NK-92 (cell line): Measurements from ENCODE around the gene GIMAP6.
"Not testable (repeated sequence)": the region's sequence is repeated elsewhere in the genome, so short reads cannot be mapped to it uniquely, and the experiment has no call there.

ENCODE experiments used
- DNase-seq: peaks from one replicate; lab custom pipeline; 2025; ENCODE audit not compliant: unreplicated experiment; lab: John Stamatoyannopoulos, UW

GIMAP6 gene

DNA sequence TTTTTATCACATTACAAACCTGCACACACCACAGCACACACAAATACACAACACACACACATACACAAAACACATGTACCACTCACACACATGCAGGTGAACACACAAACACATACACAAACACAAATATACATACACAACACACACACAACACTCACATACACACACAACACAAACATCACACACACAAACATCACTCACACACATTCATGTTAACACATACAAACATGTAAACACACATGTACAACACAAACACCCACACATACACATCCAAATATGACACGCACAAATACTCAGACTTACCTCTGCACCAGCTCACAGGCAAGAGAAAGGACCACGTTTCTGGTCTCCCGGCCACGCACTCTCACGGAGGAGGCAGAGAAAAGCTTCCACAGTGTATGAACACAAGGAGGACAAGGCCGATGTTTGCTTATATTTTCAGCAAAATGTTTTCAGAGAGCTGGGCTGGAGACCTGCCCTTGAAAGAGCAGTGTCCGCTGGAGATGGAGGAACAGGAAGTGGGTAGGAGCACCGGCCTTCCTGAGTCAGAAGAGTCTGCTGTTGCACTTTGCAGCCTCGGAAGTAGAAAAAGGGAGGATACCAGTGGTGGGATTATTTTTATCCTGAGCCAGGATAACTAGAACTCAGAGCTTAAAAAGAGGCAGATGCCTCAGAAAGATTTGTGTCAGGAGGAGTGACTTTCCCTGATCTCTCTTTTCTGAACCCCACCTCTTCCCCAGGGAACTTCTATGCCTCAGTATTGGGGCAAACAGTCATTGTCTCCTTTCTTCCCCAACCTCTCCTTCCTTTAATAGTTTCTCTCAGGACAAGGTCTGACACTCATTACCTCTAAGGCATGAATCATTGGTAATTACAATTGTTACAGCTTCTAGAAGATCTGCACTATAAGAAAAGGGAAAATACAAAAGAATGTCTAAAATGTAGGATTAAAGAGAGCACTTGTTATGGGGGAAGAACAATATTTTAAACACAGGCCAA, at the start of gene GIMAP6:
TSS of gene GIMAP6 (minus strand) at position 520 of the 999 bp plus-strand sequence. CDS start 2,243 bp downstream, outside the sequence.
- no peak for DNase-seq

DNA sequence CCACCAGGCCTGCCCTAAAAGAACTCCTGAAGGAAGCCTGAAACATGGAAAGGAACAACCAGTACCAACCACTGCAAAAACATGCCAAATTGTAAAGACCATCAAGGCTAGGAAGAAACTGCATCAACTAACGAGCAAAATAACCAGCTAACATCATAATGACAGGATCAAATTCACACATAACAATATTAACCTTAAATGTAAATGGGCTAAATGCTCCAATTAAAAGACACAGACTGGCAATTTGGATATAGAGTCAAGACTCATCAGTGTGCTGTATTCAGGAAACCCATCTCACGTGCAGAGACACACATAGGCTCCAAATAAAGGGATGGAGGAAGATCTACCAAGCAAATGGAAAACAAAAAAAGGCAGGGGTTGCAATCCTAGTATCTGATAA, 48.2 kb upstream of the GIMAP6 start:
- DNase-seq = not testable (repeated sequence)

- not testable (repeated sequence) for DNase-seq
Measured at GRCh38 chr7:150678601-150679000, 46.4 kb upstream of the GIMAP6 start.

GRCh38 chr7:150676854-150677253, 44.7 kb upstream of the GIMAP6 start:
- not testable (repeated sequence) for DNase-seq

DNA sequence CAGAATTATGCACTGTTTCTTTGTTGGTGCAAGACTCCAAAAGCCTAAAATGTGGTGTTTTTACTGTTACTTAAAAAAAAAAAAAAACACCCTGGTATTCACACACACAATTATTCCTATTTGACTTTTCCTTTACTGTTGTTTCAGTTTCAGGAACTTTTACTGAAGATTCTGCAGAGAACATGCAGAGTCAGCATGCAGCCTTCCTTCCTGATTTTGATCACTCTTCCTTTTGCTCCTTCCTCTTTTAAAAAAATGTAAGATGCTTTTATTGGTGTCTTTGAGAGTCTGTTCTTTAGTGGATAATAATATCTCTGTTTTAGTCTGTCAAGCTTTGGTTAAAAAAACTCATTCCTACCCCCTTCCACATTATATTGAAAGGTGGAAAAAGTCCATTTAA, 44.1 kb upstream of the GIMAP6 start:
- DNase-seq = not testable (repeated sequence)

DNA sequence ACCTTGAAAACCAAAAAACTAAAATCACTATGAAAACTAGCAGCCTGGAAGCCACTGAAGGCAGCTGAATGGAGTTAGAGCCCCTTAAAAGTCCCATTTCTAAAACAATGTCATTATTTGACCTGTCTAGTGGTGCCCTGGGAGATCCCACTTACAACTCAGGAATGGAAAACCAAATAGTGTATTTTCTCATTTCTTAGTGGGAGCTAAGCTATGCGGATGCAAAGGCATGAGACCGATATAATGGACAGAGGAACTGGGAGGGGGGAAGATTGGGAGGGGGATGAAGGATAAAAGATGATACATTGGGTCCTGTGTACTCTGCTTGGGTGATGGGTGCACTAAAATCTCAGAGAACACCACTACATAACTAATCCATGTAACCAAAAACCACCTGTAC, 43.5 kb upstream of the GIMAP6 start:
- no peak for DNase-seq

GRCh38 chr7:150671798-150672585, 39.8 kb upstream of the GIMAP6 start:
- not testable (repeated sequence) for DNase-seq

DNA sequence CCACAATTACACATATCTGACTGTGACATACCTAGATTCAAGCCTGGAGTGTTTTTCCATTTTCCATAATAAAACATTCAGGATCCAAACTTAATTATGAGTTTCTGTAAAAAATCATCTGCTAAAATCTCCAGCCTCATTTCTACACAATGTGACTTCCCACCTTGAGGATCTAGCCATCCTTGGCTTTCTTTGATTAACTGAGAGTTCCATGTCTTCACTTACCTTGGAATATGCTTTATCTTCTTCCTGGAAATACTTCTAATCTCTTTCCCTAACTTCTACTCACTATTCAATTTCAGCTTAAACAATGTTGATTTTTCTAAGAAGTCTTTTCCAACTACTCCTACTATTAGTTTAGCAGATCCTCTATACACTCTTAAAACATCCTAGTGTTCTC, 36.8 kb upstream of the GIMAP6 start:
- DNase-seq = no peak

DNA sequence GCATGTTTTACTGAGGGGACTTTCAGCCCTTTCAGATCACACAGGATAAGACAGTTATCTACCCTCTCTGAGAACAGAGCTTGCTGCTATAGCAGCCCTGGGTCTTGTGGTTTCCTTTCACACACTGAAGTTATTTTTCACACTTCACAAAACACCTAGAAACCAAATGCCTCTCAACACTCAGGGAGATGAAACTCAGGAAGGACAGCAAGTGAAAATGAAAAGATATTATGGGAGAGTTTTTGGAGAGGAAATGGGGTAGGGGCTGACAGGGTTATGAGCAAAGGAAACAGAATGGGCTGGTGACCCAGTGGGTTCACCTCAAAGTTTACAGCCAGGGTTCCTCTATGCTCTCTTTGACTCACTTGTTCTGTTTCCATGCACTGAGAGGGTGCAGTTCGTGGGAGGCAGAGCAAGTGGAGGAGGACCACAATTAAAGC, 36.3 kb upstream of the GIMAP6 start:
- DNase-seq = no peak

GRCh38 chr7:150666412-150666811, 34.2 kb upstream of the GIMAP6 start:
- DNase-seq = no peak

GRCh38 chr7:150665896-150666295, 33.7 kb upstream of the GIMAP6 start:
- no peak for DNase-seq

DNA sequence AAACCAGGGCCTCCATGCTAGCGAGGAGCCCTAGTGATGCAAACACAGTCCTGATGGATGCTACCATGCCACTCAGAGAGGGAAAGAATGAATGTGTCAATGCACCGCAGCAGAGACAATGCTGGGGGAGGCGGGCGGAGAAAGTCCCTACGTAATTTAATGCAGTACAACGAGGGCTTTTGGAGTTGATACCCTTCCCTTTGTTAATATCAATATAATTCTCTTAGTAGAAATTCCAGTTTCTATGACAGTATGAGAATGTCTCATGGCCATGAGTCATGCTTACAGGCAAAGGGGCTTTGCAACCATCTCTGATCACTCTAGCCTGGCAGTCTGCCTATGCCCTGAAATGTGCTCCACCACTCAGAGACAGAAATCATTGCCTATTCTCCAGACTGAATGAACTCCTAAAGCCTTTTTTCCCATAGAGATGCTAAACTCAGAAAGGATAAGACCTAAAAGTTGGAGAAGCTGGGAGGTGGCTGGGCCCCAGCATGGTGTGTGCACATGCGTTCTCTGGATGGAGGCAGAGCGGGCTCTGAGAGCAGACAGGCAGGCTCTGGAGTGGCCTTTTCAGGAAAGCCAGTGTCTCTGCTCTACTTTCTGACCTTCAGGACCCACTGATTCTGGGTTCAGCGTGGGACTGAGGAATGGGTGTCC, 33.0 kb upstream of the GIMAP6 start:
- DNase-seq = no peak

DNA sequence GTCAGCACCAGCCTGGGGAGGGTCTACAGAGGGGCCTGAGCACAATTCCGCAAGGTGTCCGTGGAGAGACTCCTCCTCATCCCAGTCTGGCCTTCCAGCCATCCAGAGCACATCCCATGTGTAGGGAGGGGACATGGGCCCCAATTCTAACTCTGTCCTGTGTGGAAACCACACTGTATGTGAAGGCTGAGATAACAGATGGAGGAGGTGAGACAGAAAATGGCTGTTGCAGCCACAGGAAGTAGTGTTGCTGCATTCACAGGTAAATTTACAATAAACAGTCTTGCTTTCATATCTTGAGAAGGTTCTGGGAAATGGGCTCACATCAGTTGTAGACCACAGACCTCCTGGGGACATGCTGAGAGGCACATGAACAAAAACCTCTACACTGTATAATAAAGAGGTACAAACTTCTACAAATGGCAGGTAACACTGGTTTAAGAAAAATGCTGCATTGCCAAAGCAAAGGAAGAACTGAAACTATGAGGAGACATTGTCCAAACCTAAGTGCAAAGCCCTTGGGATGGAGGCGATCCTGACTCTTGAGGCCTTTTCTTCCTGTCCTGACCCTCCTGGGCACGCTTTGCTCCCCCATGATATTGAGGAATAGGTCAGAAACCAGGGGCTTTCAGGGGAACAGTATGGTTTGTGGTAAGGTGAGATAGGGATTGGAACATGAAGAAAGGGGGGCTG, 31.8 kb upstream of the GIMAP6 start:
- DNase-seq = peak; percentile 11

DNA sequence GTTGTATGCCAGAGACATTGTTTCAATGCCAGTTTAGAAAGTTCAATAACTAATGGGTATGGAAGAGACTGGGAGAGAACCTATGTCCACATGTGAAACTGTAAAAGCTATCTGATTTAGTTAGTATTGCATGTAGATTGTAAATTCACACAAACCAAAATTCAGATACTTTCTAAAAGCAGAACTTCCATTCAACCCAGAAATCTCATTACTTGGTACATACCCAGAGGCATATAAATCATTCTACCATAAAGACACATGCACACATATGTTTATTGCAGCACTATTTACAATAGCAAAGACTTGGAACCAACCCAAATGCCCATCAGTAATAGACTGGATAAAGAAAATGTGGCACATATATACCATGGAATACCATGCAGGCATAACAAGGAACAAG, 30.6 kb upstream of the GIMAP6 start:
- DNase-seq = not testable (repeated sequence)

DNA sequence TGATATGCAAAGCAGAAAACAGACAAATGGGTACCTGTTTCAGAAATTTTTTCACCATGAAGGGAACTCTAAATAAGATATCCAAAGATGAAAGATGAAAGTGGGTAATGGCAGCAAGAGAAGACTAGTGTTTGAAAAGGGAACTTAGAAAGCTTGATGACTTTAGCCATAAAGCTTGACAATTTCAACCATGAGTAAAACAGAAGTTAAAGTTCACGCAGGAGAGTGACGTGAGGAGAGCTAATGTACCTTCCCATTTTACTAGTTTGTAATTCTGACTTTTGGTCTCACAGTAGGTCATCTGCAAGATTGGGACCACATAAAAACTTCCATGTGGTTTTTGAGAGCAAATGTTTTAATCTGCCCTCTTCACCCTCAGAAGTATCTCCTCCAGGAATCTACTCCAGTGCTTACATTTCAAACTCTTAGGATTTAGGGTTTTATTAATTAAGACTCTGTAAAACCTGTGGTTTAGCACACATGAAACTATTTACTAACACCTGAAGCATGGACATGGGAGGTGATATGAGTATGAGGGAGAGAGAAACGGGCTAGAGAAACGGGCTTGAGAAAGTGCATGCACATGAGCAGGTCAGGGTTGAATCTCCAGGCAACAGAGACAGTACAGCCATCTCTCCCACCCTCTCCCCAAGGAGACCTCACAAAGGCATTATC, 28.9 kb upstream of the GIMAP6 start:
- no peak for DNase-seq

DNA sequence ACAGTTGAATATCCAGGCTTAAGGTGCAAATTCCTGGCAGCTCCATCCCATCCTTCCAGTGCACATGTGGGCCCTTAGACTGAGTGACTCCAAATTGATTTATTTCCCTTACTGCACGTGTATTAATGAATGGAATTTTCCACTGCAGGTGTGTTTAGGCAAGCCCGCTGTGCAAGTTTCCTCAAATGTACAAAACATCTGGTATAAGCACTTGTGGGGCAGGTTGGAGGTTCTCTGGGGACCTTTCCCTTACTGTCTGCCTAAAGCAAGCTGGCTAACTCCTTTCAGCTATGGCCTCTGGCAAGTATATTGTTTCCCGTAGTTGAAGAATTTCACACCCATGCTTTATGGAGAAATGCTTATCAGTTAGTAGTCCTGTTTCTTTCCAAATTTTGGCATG, 25.3 kb upstream of the GIMAP6 start:
- no peak for DNase-seq

DNA sequence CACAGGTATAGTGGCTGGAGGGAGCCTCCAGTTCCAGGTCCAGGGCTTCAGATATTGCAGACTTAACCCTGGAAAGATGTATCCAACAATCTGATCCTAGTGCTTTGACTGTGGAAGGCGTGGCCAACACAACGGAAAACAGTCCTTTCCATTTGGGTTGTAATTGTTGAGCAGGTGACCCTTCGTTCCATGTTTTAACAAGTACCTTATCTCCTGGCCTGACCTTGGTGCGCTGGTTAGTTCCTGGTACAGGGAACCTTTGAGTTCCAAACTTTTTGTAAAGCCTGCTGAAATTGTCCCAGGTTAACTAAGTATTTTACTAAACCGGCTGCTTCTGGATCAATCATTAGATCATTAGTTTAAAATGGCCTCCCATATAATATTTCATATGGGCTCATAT, 23.9 kb upstream of the GIMAP6 start:
- DNase-seq = no peak

- no peak for DNase-seq
Measured at GRCh38 chr7:150654692-150655091, 22.5 kb upstream of the GIMAP6 start.

GRCh38 chr7:150649080-150649385, 16.8 kb upstream of the GIMAP6 start:
- DNase-seq = no peak

DNA sequence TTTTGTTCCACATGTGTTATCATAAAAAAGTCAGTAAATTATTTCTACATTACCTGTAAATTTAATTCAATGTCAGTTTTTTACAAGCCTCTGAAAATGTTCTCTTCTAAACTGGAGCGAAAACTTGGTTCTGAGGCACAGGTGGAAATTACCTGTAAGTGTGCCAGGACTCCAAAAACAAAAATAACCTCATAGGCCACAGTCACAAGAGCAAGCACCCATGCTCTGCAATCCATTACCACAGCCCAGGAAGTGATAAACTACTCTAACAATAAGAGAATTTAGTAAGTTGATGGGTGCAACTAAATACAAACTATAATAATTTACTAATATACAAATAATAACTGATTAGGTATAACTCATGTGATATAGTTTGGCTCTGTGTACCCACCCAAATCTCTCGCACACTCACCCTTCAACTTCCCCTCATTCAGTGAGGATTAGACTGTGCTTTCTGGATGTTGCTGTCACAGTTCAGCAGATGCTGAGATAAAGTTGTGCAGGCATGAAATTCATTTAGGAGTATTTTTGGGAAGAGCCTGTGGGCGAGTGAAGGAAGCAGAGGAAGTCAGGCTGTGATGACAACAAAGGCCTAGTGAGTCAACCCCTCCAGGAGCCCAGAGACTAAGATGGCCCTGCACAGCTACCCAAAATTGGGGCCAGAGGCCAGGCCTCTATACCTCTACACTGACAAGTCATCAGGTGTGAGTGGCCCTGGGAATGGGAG, 16.3 kb upstream of the GIMAP6 start:
- no peak for DNase-seq
